SK-N-SH treated with all-trans-retinoic acid at 6 μM for 48 hours (cell line): ENCODE results near the gene MRI1.

Source experiments
- ATAC-seq: fragments of 200-7000 bp; cut with Tn5 transposase; 3 replicates; pipeline ENCODE4 v1.9.1; 2020; ENCODE audit warnings: mild to moderate bottlenecking, moderate library complexity
- ARNTL ChIP-seq: fragments of 450-650 bp; formaldehyde crosslinking; IDR thresholded peaks from 2 replicates; pipeline ENCODE4 v1.5.0; 2020; ENCODE audit warnings: low read depth, mild to moderate bottlenecking, moderate library complexity, borderline replicate concordance
- BACH2 ChIP-seq: fragments of 250-450 bp; sonication (Bioruptor Pico); IDR thresholded peaks from 2 replicates; pipeline ENCODE4 v1.9.0; 2021; ENCODE audit warnings: mild to moderate bottlenecking, borderline replicate concordance
- CREB5 ChIP-seq: fragments of 250-450 bp; sonication (Bioruptor Pico); IDR thresholded peaks from 2 replicates; pipeline ENCODE4 v1.5.1; 2020; ENCODE audit warnings: low read depth, mild to moderate bottlenecking, moderate library complexity
- CSDC2 ChIP-seq: fragments of 250-450 bp; sonication (Bioruptor Pico); IDR thresholded peaks from 2 replicates; pipeline ENCODE4 v1.5.0; 2020; ENCODE audit warnings: mild to moderate bottlenecking, moderate library complexity
- ESRRG ChIP-seq: fragments of 250-450 bp; sonication (Bioruptor Pico); IDR thresholded peaks from 2 replicates; pipeline ENCODE4 v1.6.1; 2021; ENCODE audit warnings: mild to moderate bottlenecking
- GLIS3 ChIP-seq: fragments of 250-450 bp; sonication (Bioruptor Pico); IDR thresholded peaks from 2 replicates; pipeline ENCODE4 v1.5.0; 2020; ENCODE audit warnings: mild to moderate bottlenecking, moderate library complexity
- ISL1 ChIP-seq: fragments of 250-450 bp; sonication (Bioruptor Pico); IDR thresholded peaks from 2 replicates; pipeline ENCODE4 v2.1.2; 2022; ENCODE audit warnings: mild to moderate bottlenecking, moderate library complexity
- OSR1 ChIP-seq: fragments of 250-450 bp; sonication (Bioruptor Pico); IDR thresholded peaks from 2 replicates; pipeline ENCODE4 v1.8.0; 2022; ENCODE audit warnings: moderate library complexity, mild to moderate bottlenecking, inconsistent platforms
- PATZ1 ChIP-seq: fragments of 250-450 bp; sonication (Bioruptor Pico); IDR thresholded peaks from 2 replicates; pipeline ENCODE4 v1.8.0; 2020; ENCODE audit warnings: mild to moderate bottlenecking, moderate library complexity, borderline replicate concordance
- POU6F1 ChIP-seq: fragments of 250-450 bp; sonication (Bioruptor Pico); IDR thresholded peaks from 2 replicates; pipeline ENCODE4 v1.8.0; 2021; ENCODE audit warnings: low read depth, mild to moderate bottlenecking, moderate library complexity, borderline replicate concordance
- PPARA ChIP-seq: fragments of 250-450 bp; sonication (Bioruptor Pico); IDR thresholded peaks from 2 replicates; pipeline ENCODE4 v1.5.0; 2020; ENCODE audit warnings: mild to moderate bottlenecking, borderline replicate concordance
- RARB ChIP-seq: fragments of 250-450 bp; sonication (Bioruptor Pico); IDR thresholded peaks from 2 replicates; pipeline ENCODE4 v1.8.0; 2021; ENCODE audit warnings: mild to moderate bottlenecking, moderate library complexity
- SNAI2 ChIP-seq: fragments of 250-450 bp; sonication (Bioruptor Pico); IDR thresholded peaks from 2 replicates; pipeline ENCODE4 v1.5.0; 2020; ENCODE audit warnings: mild to moderate bottlenecking, moderate library complexity
- TOX ChIP-seq: fragments of 250-450 bp; sonication (Bioruptor Pico); IDR thresholded peaks from 2 replicates; pipeline ENCODE4 v1.8.0; 2021; ENCODE audit warnings: mild to moderate bottlenecking, moderate library complexity, borderline replicate concordance
- TSHZ2 ChIP-seq: fragments of 250-450 bp; sonication (Bioruptor Pico); IDR thresholded peaks from 2 replicates; pipeline ENCODE4 v1.5.0; 2020; ENCODE audit warnings: mild to moderate bottlenecking, moderate library complexity
- ZC3H10 ChIP-seq: fragments of 250-450 bp; sonication (Bioruptor Pico); IDR thresholded peaks from 2 replicates; pipeline ENCODE4 v1.5.1; 2021; ENCODE audit warnings: mild to moderate bottlenecking, moderate library complexity
- ZFP3 ChIP-seq: fragments of 250-450 bp; sonication (Bioruptor Pico); IDR thresholded peaks from 2 replicates; pipeline ENCODE4 v1.5.0; 2020; ENCODE audit warnings: mild to moderate bottlenecking, moderate library complexity
- ZFP30 ChIP-seq: fragments of 450-650 bp; formaldehyde crosslinking; IDR thresholded peaks from 2 replicates; pipeline ENCODE4 v1.5.0; 2022; ENCODE audit warnings: mild to moderate bottlenecking, moderate library complexity
- ZNF565 ChIP-seq: fragments of 450-650 bp; formaldehyde crosslinking; conservative IDR thresholded peaks from 2 replicates; pipeline ENCODE4 v1.5.0; 2020; ENCODE audit warnings: low read depth, mild to moderate bottlenecking, moderate library complexity
- ZNF70 ChIP-seq: fragments of 450-650 bp; formaldehyde crosslinking; IDR thresholded peaks from 2 replicates; pipeline ENCODE4 v1.5.0; 2020; ENCODE audit warnings: mild to moderate bottlenecking, moderate library complexity
- ZNF8 ChIP-seq: fragments of 450-650 bp; formaldehyde crosslinking; IDR thresholded peaks from 2 replicates; pipeline ENCODE4 v1.5.0; 2020; ENCODE audit warnings: mild to moderate bottlenecking, moderate library complexity

Gene MRI1

GRCh38 chr19:13722146-13722545 is 42.2 kb upstream of the MRI1 start:
- no peak for ATAC-seq
- no peak for TF ChIP-seq ISL1 (CRISPR knock-in tag)
- TF ChIP-seq OSR1 (CRISPR knock-in tag), result no peak
- TF ChIP-seq ZNF565 (CRISPR knock-in tag), result no peak
- no peak for TF ChIP-seq TSHZ2 (CRISPR knock-in tag)
- TF ChIP-seq PATZ1 (CRISPR knock-in tag), result no peak
- TF ChIP-seq ZFP3 (CRISPR knock-in tag), result no peak
- no peak for TF ChIP-seq ZNF8
- no peak for TF ChIP-seq BACH2 (CRISPR knock-in tag)
- no peak for TF ChIP-seq ZFP30
- TF ChIP-seq ZNF70 (CRISPR knock-in tag), result no peak
- TF ChIP-seq RARB (CRISPR knock-in tag), result no peak
- no peak for TF ChIP-seq PPARA (CRISPR knock-in tag)
- TF ChIP-seq CREB5, result no peak
- no peak for TF ChIP-seq CSDC2 (CRISPR knock-in tag)
- no peak for TF ChIP-seq POU6F1 (CRISPR knock-in tag)
- no peak for TF ChIP-seq ESRRG (CRISPR knock-in tag)
- TF ChIP-seq, all 23 proteins: peak for 0

- peak; percentile 59 for ATAC-seq
- TF ChIP-seq ARNTL (no peak), PPARA (CRISPR knock-in tag) (no peak), ESRRG (CRISPR knock-in tag) (no peak), RARB (CRISPR knock-in tag) (no peak), ZNF565 (CRISPR knock-in tag) (no peak), SNAI2 (CRISPR knock-in tag) (no peak), TOX (no peak), GLIS3 (CRISPR knock-in tag) (no peak), ZC3H10 (no peak), ZNF70 (CRISPR knock-in tag) (no peak), ZFP3 (CRISPR knock-in tag) (no peak), ISL1 (CRISPR knock-in tag) (no peak), ZFP30 (no peak), POU6F1 (CRISPR knock-in tag) (no peak), TSHZ2 (CRISPR knock-in tag) (no peak), CREB5 (no peak)
- TF ChIP-seq, all 23 proteins: peak for 0
Measured at GRCh38 chr19:13723206-13723605, 41.1 kb upstream of the MRI1 start.
